GM12874 (cell line): ENCODE data around the gene CPNE1.

Source experiments
- CTCF ChIP-seq: IDR thresholded peaks from 2 replicates; pipeline ENCODE4 v1.5.1; 2011; ENCODE audit warnings: low read depth, mild to moderate bottlenecking, control low read depth, low read length, moderate library complexity; ENCODE audit not compliant: insufficient read depth

CPNE1 gene

DNA sequence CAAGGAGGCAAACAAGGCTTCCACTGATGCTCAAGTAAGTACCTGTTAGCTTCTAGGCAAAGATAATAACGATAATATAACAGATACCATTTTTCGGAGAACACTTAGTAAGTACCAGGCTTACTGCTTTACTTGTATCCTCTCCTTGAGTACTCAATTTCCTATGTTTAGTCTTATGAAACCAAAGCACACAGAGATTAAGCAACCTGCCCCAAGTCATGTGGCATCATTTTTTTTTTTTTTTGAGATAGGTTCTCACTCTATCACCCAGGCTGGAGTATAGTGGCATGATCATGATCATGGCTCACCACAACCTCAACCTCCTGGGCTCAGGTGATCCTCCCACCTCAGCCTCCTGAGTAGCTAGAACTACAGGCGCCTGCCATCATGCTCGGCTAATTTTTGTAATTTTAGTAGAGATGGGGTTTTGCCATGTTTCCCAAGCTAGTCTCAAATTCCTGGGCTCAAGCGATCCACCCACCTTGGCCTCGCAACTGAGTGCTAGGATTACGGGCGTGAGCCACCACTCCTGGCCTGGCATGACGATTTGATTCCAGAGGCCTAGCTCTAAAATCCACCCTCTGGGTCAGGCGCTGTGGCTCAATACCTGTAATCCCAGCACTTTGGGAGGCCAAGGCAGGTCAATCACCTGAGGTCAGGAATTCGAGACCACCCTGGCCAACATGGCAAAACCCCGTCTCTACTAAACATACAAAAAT, 35.1 kb downstream of the CPNE1 start:
- no peak for TF ChIP-seq CTCF

- TF ChIP-seq CTCF, result no peak
Observed at GRCh38 chr20:35627121-35627520, 37.6 kb downstream of the CPNE1 start.

DNA sequence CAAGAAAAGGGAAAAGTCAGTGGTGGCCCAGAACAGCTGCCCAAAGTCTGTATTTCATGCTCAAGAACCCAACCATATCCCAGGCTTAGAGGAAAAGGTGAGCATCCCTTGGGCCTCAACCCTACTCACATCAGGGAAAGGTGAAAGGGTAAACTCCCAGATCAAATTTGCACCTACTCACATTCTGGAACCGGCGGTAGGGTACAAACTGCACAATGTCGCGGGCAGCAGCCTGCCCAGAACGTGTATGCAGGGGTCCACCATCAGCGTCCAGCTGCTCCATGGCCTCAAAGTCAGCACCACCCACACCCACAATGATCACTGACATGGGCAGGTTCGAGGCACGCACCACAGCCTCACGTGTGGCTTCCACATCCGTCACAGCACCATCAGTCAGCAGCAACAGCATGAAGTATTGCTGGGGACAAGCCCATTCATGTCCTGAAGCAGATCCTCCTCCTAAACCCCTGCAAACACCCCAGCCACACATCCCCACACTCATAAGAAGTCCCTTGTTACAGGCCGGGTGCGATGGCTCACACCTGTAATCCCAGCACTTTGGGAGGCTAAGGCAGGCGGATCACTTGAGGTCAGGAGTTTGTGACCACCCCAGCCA, 38.2 kb downstream of the CPNE1 start:
- no peak for TF ChIP-seq CTCF

GRCh38 chr20:35625584-35626385, 38.9 kb downstream of the CPNE1 start:
- TF ChIP-seq CTCF, result no peak

GRCh38 chr20:35621560-35621946, 43.1 kb downstream of the CPNE1 start:
- no peak for TF ChIP-seq CTCF

- TF ChIP-seq CTCF, result no peak
Observed at GRCh38 chr20:35620818-35621559, 43.7 kb downstream of the CPNE1 start.
